GM12878 (cell line): ENCODE results near the gene USP31. TPM values are rescaled to one million over a fixed set of nuclear protein-coding genes. Genes with fewer than 3 reads are reported as not detected.
A peak's percentile ranks its signal among the peaks of the same experiment; 100 is the strongest.

ENCODE experiments used
- ATF7 ChIP-seq: fragments of 450-650 bp; IDR thresholded peaks from 2 replicates; pipeline ENCODE4 v1.6.1; 2016; ENCODE audit warnings: low read depth, mild to moderate bottlenecking
- CTCF ChIP-seq, 3 experiments: IDR thresholded peaks in 2 of 3; conservative IDR thresholded peaks in 1 of 3; 2 replicates each; pipeline ENCODE4 v1.5.1; 2011; ENCODE audit warnings: low read depth in 3 of 3, low read length in 3 of 3, mild to moderate bottlenecking in 3 of 3, control low read depth in 2 of 3, moderate library complexity in 2 of 3, inconsistent platforms in 1 of 3, mixed read lengths in 1 of 3; ENCODE audit not compliant: control insufficient read depth in 2 of 3, insufficient read depth in 1 of 3; ENCODE audit errors: extremely low read depth in 1 of 3
- FOS ChIP-seq: IDR thresholded peaks from 3 replicates; pipeline ENCODE4 v1.6.1; 2011; ENCODE audit warnings: borderline replicate concordance; ENCODE audit not compliant: insufficient read length; ENCODE audit errors: extremely low read depth
- IKZF1 ChIP-seq: fragments of 450-650 bp; conservative IDR thresholded peaks from 2 replicates; pipeline ENCODE4 v1.6.1; 2017; ENCODE audit warnings: antibody characterized with exemption, mild to moderate bottlenecking
- JUND ChIP-seq: IDR thresholded peaks from 2 replicates; pipeline ENCODE4 v1.6.1; 2012; ENCODE audit warnings: low read depth, mild to moderate bottlenecking, low read length, improper control_type of control experiment, moderate library complexity
- KAT2A ChIP-seq: conservative IDR thresholded peaks from 2 replicates; pipeline ENCODE4 v1.6.1; 2011; ENCODE audit warnings: low read depth, low read length; ENCODE audit not compliant: control insufficient read depth
- NR2C1 ChIP-seq: fragments of 450-650 bp; IDR thresholded peaks from 2 replicates; pipeline ENCODE4 v1.6.1; 2017; ENCODE audit warnings: antibody characterized with exemption, mild to moderate bottlenecking, moderate library complexity
- PAX8 ChIP-seq: fragments of 450-650 bp; IDR thresholded peaks from 2 replicates; pipeline ENCODE4 v1.6.1; 2017; ENCODE audit warnings: mild to moderate bottlenecking, moderate library complexity
- PML ChIP-seq: IDR thresholded peaks from 2 replicates; pipeline ENCODE4 v1.6.1; 2012; ENCODE audit warnings: low read length, inconsistent platforms
- RB1 ChIP-seq: fragments of 450-650 bp; formaldehyde crosslinking; IDR thresholded peaks from 2 replicates; pipeline ENCODE4 v1.6.1; 2017; ENCODE audit warnings: mild to moderate bottlenecking, borderline replicate concordance
- RELA ChIP-seq: fragments of 450-650 bp; IDR thresholded peaks from 2 replicates; pipeline ENCODE4 v1.8.0; 2014; ENCODE audit warnings: borderline replicate concordance; ENCODE audit not compliant: partially characterized antibody
- RFX5 ChIP-seq: IDR thresholded peaks from 2 replicates; pipeline ENCODE4 v1.6.1; 2011; ENCODE audit warnings: low read depth, low read length, improper control_type of control experiment
- SMAD5 ChIP-seq: IDR thresholded peaks from 2 replicates; pipeline ENCODE4 v1.6.1; 2016; ENCODE audit warnings: antibody characterized with exemption, low read depth
- SRF ChIP-seq, 2 experiments: IDR thresholded peaks; 2 replicates each; pipeline ENCODE4 v1.6.1; 2011; ENCODE audit warnings: low read depth in 2 of 2, low read length in 2 of 2, mild to moderate bottlenecking in 1 of 2, moderate library complexity in 1 of 2
- TCF12 ChIP-seq: IDR thresholded peaks from 2 replicates; pipeline ENCODE4 v1.6.1; 2011; ENCODE audit warnings: low read depth, mild to moderate bottlenecking, low read length
- TCF3 ChIP-seq: IDR thresholded peaks from 2 replicates; pipeline ENCODE4 v1.6.1; 2012; ENCODE audit warnings: low read depth, mild to moderate bottlenecking, low read length, borderline replicate concordance; ENCODE audit not compliant: insufficient read depth
- YY1 ChIP-seq: IDR thresholded peaks from 2 replicates; pipeline ENCODE4 v1.6.1; 2011; ENCODE audit warnings: low read depth, mild to moderate bottlenecking, low read length
- ZNF622 ChIP-seq: fragments of 450-650 bp; IDR thresholded peaks from 2 replicates; pipeline ENCODE4 v1.6.1; 2017; ENCODE audit warnings: mild to moderate bottlenecking, inconsistent platforms
- ZSCAN29 ChIP-seq: fragments of 450-650 bp; IDR thresholded peaks from 2 replicates; pipeline ENCODE4 v1.6.1; 2017; ENCODE audit warnings: mild to moderate bottlenecking, moderate library complexity
- polyA plus RNA-seq, 11 experiments: library from polyadenylated mRNA; depleted of rRNA in 4 of 11; unstranded in 6 of 11; stranded (reverse) in 5 of 11; fragments of >200 nt; fragmentation: Nextera tagmentation in 4 of 11; fragmentation: Illumina TruSeq in 1 of 11; extraction: Ambion mirVana in 4 of 11; extraction: Trizol in 1 of 11; gene quantifications; 1 replicate in 1 of 11; 2 replicates in 10 of 11; pipeline versions ENCODE4 v1.2.1 to v1.2.3, GENCODE V29; 2011 to 2016; ENCODE audit warnings: inconsistent platforms in 2 of 11, missing spikeins in 2 of 11, low read depth in 1 of 11
- total RNA-seq, 4 experiments: library from RNA; depleted of rRNA in 3 of 4; stranded (reverse); fragments of >200 nt in 3 of 4; fragmentation: Illumina TruSeq in 1 of 4; extraction: Trizol in 1 of 4; gene quantifications; 2 replicates each; pipeline versions ENCODE4 v1.2.1 to v1.2.3, GENCODE V29; 2013 to 2021

Gene USP31
- total and polyA plus RNA-seq, 10 of the 15 experiments (the other 5 are each of a cell fraction or from before 2014, with no cell fraction given), result 0.87 to 6.5 (median 3.2) TPM

GRCh38 chr16:23182206-23182678 is 33.0 kb upstream of the USP31 start (continued):
- TF ChIP-seq ZSCAN29 (0 out of 2 replicates have a peak, but pooled peaks have one; percentile 20), KAT2A (no peak), RB1 (peak; percentile 57; the same call in 1 of the 2 replicates), TCF12 (0 out of 2 replicates have a peak, but pooled peaks have one; percentile 48), FOS (no peak), JUND (0 out of 2 replicates have a peak, but pooled peaks have one; percentile 23), SRF (IDR thresholded peaks at IDR 0.05; ENCODE audit: low read depth in 2 of 2, low read length in 2 of 2) (no peak), TCF3 (0 out of 2 replicates have a peak, but pooled peaks have one; percentile 55), SMAD5 (no peak), RFX5 (no peak), RELA (peak; percentile 67), YY1 (peak; percentile 81), NR2C1 (no peak), ATF7 (no peak), IKZF1 (no peak), ZNF622 (no peak), PAX8 (no peak), PML (no peak), CTCF (IDR thresholded peaks at IDR 0.05 in 2 of 3, conservative IDR thresholded peaks at IDR 0.05 in 1 of 3; ENCODE audit: control insufficient read depth in 2 of 3, extremely low read depth in 1 of 3, insufficient read depth in 1 of 3, low read depth in 3 of 3, low read length in 3 of 3) (peak; percentile 95 to 98 (median 96); a peak in 5 of 6 replicates)
